UCSD-AML1 (cell line): ENCODE results near the gene TPCN2.

Experiments
- DNase-seq: peaks from one replicate; lab custom pipeline; 2025; ENCODE audit not compliant: unreplicated experiment; lab: John Stamatoyannopoulos, UW

The TPCN2 gene

GRCh38 chr11:69037074-69037473 lies 11.7 kb upstream of the TPCN2 start:
- no peak for DNase-seq

GRCh38 chr11:69037544-69037943 lies 11.2 kb upstream of the TPCN2 start:
- DNase-seq, result no peak

GRCh38 chr11:69039501-69039900 lies 9.2 kb upstream of the TPCN2 start:
- no peak for DNase-seq

GRCh38 chr11:69040051-69040450 lies 8.7 kb upstream of the TPCN2 start:
- no peak for DNase-seq

- no peak for DNase-seq
Observed at GRCh38 chr11:69040581-69041260, 8.0 kb upstream of the TPCN2 start.

- no peak for DNase-seq
Observed at GRCh38 chr11:69041516-69041915, 7.2 kb upstream of the TPCN2 start.

GRCh38 chr11:69044111-69045013 lies 4.4 kb upstream of the TPCN2 start:
- peak; percentile 29 for DNase-seq

- no peak for DNase-seq
Observed at GRCh38 chr11:69048031-69048693, 570 bp upstream of the TPCN2 start.

GRCh38 chr11:69049490-69049867 lies 747 bp downstream of the TPCN2 start:
- peak; percentile 43 for DNase-seq

- no peak for DNase-seq
Observed at GRCh38 chr11:69050592-69051380, 2.1 kb downstream of the TPCN2 start.

GRCh38 chr11:69051381-69052342 lies 2.9 kb downstream of the TPCN2 start:
- no peak for DNase-seq

GRCh38 chr11:69052343-69053168 lies 3.8 kb downstream of the TPCN2 start:
- no peak for DNase-seq

- no peak for DNase-seq
Observed at GRCh38 chr11:69053169-69053477, 4.4 kb downstream of the TPCN2 start.

- no peak for DNase-seq
Observed at GRCh38 chr11:69053546-69054396, 5.0 kb downstream of the TPCN2 start.

- DNase-seq, result no peak
Observed at GRCh38 chr11:69054397-69055211, 5.9 kb downstream of the TPCN2 start.

GRCh38 chr11:69055212-69055586 lies 6.5 kb downstream of the TPCN2 start:
- DNase-seq, result no peak
